OCI-LY3 (cell line): ENCODE measurements around the gene EPS8.
"Not testable (repeated sequence)": the region's sequence is repeated elsewhere in the genome, so short reads cannot be mapped to it uniquely, and the experiment has no call there.

Source experiments
- H2AFZ ChIP-seq: fragments of 200-600, 300-600 bp; shearing (Covaris generic); 2 replicates; pipeline ENCODE4 v1.6.0; 2014; ENCODE audit warnings: antibody characterized with exemption, low read depth, low read length
- H3K27ac ChIP-seq: fragments of 200-600, 300-600 bp; sonication (generic); 2 replicates; pipeline ENCODE4 v1.5.1; 2014; ENCODE audit warnings: mild to moderate bottlenecking, low read length, moderate library complexity, mixed read lengths
- H3K27me3 ChIP-seq: fragments of 200-600, 300-600 bp; sonication (generic); 2 replicates; pipeline ENCODE4 v1.6.1; 2014; ENCODE audit warnings: low read depth, low read length, mixed read lengths
- H3K36me3 ChIP-seq: fragments of 200-600, 300-600 bp; sonication (generic); replicated peaks from 2 replicates; pipeline ENCODE3; 2014; ENCODE audit warnings: low read depth, low read length, mixed read lengths
- H3K4me1 ChIP-seq: fragments of 300-600, 200-600 bp; sonication (generic); 2 replicates; pipeline ENCODE4 v1.6.1; 2014; ENCODE audit warnings: low read length, mixed read lengths
- H3K4me2 ChIP-seq: fragments of 200-600, 300-600 bp; sonication (generic); 2 replicates; pipeline ENCODE4 v1.6.1; 2014; ENCODE audit warnings: low read length, mixed read lengths
- H3K4me3 ChIP-seq: fragments of 300-600, 200-600 bp; sonication (generic); 2 replicates; pipeline ENCODE4 v1.5.1; 2014; ENCODE audit warnings: antibody characterized with exemption, mild to moderate bottlenecking, low read length, moderate library complexity
- H3K79me2 ChIP-seq: fragments of 300-600, 200-600 bp; shearing (Covaris generic); 2 replicates; pipeline ENCODE4 v1.6.1; 2014; ENCODE audit warnings: mild to moderate bottlenecking, low read length, mixed read lengths
- H3K9ac ChIP-seq: fragments of 300-600, 200-600 bp; shearing (Covaris generic); 2 replicates; pipeline ENCODE4 v1.6.0; 2014; ENCODE audit warnings: mild to moderate bottlenecking, low read length, moderate library complexity
- H3K9me3 ChIP-seq: fragments of 200-600, 300-600 bp; shearing (Covaris generic); 2 replicates; pipeline ENCODE4 v1.6.1; 2014; ENCODE audit warnings: low read length, mixed read lengths; ENCODE audit not compliant: insufficient read depth
- H4K20me1 ChIP-seq: fragments of 200-600, 300-600 bp; sonication (generic); 2 replicates; pipeline ENCODE4 v1.6.1; 2016; ENCODE audit warnings: low read length, mixed read lengths; ENCODE audit not compliant: insufficient read depth
- CTCF ChIP-seq: fragments of 200-600, 300-600 bp; sonication (generic); IDR thresholded peaks from 2 replicates; pipeline ENCODE4 v1.5.1; 2014; ENCODE audit warnings: antibody characterized with exemption, low read length, low read depth
- EZH2phosphoT487 ChIP-seq: fragments of 200-600 bp; shearing (Covaris generic); IDR thresholded peaks from 2 replicates; pipeline ENCODE4 v1.6.1; 2018; ENCODE audit warnings: antibody characterized with exemption, mixed run types, low read depth

Gene EPS8

GRCh38 chr12:15770021-15770420, 19.2 kb downstream of the EPS8 start:
- Histone ChIP-seq H3K79me2 (no peaks in the 10 kb centered on the region), H3K9me3 (no peaks in the 10 kb centered on the region), H3K4me3 (no peak overlapping the region), H3K4me1 (peaks cover 5% of the 10 kb centered on the region; the same call in 1 of the 2 replicates), H2AFZ (no peak overlapping the region), H3K4me2 (no peak overlapping the region), H4K20me1 (no peaks in the 10 kb centered on the region), H3K27ac (no peak overlapping the region), H3K27me3 (no peaks in the 10 kb centered on the region), H3K9ac (no peak overlapping the region), H3K36me3 (no peaks in the 10 kb centered on the region)
- TF ChIP-seq CTCF: no peak
- TF ChIP-seq EZH2phosphoT487: no peak

- TF ChIP-seq EZH2phosphoT487: no peak
- no peak for TF ChIP-seq CTCF
- Histone ChIP-seq H3K4me3 (no peak overlapping the region), H3K4me1 (peaks cover 5% of the 10 kb centered on the region; the same call in 1 of the 2 replicates), H3K9ac (no peak overlapping the region), H2AFZ (no peak overlapping the region), H3K27me3 (no peaks in the 10 kb centered on the region), H4K20me1 (no peaks in the 10 kb centered on the region), H3K36me3 (no peaks in the 10 kb centered on the region), H3K9me3 (no peaks in the 10 kb centered on the region), H3K27ac (no peak overlapping the region), H3K4me2 (no peak overlapping the region), H3K79me2 (no peaks in the 10 kb centered on the region)
Observed at GRCh38 chr12:15769586-15769985, 19.6 kb downstream of the EPS8 start.

- H3K9me3 ChIP-seq: no peaks in the 10 kb centered on the region
- no peak for TF ChIP-seq EZH2phosphoT487
- no peak for TF ChIP-seq CTCF
- no peaks in the 10 kb centered on the region for H4K20me1 ChIP-seq
- H3K4me3 ChIP-seq: no peak overlapping the region
- no peak overlapping the region for H2AFZ ChIP-seq
- H3K9ac ChIP-seq: no peak overlapping the region
- no peaks in the 10 kb centered on the region for H3K27me3 ChIP-seq
- no peak overlapping the region for H3K4me2 ChIP-seq
- no peak overlapping the region for H3K27ac ChIP-seq
- no peaks in the 10 kb centered on the region for H3K36me3 ChIP-seq
- no peaks in the 10 kb centered on the region for H3K79me2 ChIP-seq
- H3K4me1 ChIP-seq: peaks cover 5% of the 10 kb centered on the region; the same call in 1 of the 2 replicates
Observed at GRCh38 chr12:15767301-15767700, 21.9 kb downstream of the EPS8 start.

- Histone ChIP-seq H2AFZ (no peak overlapping the region), H3K4me2 (no peak overlapping the region), H3K4me3 (no peak overlapping the region), H3K79me2 (no peaks in the 10 kb centered on the region), H3K36me3 (no peaks in the 10 kb centered on the region), H3K9me3 (no peaks in the 10 kb centered on the region), H4K20me1 (no peaks in the 10 kb centered on the region), H3K27me3 (no peaks in the 10 kb centered on the region), H3K9ac (no peak overlapping the region), H3K4me1 (no peaks in the 10 kb centered on the region), H3K27ac (no peak overlapping the region)
- TF ChIP-seq CTCF (no peak), EZH2phosphoT487 (no peak)
Observed at GRCh38 chr12:15763328-15763727, 25.9 kb downstream of the EPS8 start.

GRCh38 chr12:15762162-15762561, 27.0 kb downstream of the EPS8 start:
- H3K79me2 ChIP-seq, H3K4me1 ChIP-seq, H3K9ac ChIP-seq, H3K27me3 ChIP-seq, H3K9me3 ChIP-seq, H3K36me3 ChIP-seq, H3K4me3 ChIP-seq, H4K20me1 ChIP-seq, H3K4me2 ChIP-seq, H2AFZ ChIP-seq, H3K27ac ChIP-seq: not testable (repeated sequence)
